ENCODE measurements around the gene HECA.
"Not testable (repeated sequence)": the region's sequence is repeated elsewhere in the genome, so short reads cannot be mapped to it uniquely, and the experiment has no call there.

The HECA gene

DNA sequence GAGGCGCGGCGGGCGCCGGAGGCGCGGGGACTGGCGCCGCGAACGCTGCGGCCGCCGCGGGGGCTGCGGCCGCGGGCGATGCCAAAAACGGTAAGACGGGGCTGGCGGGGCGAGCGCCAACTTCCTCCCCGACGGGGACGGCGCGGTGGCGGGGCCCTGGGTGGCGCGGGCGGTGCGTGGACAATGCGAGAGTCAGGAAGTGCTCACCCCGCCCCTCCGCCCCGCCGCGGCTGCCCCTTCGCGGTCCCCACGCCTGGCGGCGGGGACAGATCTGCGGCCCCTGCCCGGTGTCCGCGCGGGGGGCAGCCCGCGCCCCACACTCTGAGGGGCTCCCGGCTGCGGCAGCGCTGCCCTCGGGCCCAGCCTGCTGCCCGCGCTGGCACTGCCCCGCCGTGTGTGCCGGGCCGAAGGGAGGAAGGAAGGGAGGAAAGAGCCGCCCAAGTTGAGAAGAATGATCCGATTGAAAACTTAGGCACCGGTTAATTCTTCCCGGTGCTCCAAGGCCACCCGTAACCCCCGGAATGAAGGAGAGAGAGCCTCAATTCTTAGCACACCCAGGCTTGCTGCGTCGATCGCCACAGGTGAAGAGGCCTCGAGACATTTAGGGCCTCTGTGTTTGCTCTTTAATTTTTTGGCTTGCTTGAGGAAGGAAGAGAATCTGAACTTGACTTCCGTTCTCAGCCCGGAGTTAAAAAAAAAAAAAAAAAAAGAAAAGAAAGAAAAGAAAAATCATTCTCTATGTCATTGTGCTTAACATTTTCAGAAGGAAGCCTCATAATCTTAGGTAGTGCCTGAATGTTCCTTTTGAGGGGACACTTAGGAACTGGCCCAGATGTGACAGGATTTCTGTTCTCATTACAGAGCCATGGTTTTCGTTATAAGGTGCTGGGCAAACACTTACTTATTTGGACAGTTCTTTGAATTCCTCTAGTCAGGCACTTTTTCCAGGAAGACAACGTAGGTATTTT, 982 bp downstream of the HECA start:
- peak in 1 of 2 donors; percentile 45 for DNase-seq (ENCODE audit: extremely low read depth in 1 of 2, low read depth in 1 of 2)

DNA sequence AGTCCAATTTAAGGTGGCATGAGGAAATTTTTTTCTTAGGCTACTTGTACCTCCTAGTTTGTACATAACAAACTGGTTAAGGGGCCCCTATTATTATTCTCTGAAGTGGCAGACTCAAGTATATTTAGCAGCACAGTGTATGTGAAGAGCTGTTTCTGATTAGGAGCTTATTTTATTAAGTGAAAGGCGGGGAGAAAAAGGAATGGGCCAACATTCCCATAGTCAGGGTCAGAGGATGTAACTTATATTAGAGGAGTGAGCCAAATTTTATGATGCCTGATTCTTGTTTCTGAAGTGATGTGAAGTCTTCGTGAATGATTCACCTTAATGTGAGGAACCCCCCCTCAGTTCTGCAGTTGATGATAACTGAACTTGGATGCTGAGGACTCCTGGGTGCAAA, 2.8 kb downstream of the HECA start:
- no peak for DNase-seq (ENCODE audit: extremely low read depth in 1 of 2, low read depth in 1 of 2)

DNA sequence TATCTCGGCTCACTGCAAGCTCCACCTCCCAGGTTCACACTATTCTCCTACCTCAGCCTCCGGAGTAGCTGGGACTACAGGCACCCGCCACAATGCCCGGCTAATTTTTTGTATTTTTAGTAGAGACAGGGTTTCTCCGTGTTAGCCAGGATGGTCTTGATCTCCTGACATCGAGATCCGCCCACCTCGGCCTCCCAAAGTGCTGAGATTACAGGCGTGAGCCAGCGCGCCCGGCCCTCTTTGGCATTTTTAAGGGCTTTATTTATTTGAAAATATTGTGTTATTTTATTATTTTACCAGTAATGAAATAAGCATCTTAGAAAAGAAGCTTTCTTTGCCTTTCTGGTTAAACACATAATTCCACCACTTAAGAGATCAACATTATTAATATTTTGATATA, 6.0 kb downstream of the HECA start:
- not testable (repeated sequence) for DNase-seq (ENCODE audit: extremely low read depth in 1 of 2, low read depth in 1 of 2)

DNA sequence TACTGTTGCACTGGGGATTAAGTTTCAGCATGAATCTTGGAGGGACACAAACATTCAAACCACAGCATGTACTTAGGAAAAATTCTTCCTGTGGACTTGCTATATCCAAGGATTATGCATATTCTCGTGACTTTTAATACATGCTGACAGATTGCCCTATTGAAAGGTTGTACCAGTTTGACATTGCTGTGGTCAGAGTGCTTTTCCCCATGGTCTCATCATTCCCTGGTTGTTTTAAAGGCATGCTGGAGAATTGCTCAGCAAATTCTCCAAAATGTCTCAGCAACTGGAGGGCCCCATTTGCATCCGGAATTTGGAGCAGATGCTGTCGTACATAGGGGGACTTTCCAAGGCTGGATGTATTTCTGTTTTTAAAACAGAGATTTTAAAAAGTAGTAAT, 7.4 kb downstream of the HECA start:
- no peak for DNase-seq (ENCODE audit: extremely low read depth in 1 of 2, low read depth in 1 of 2)

DNA sequence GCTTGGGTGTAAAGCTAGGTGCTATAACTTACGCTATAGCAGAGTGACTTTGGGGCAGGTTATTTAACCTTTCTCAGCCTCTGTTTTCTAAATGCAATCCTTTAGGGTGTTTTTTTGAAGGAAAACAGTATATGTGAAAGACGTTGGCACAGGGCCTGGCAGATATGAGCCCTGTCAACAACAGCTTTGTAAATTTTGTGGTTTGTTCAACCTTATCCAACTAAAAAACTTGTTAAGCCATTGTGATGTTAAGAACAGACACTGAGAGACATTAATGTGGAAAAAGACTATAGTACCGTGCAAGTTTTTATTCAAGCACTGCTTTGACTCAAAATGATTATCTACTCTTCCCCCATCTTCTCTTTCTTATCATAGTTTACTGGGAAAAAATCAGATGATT, 8.2 kb downstream of the HECA start:
- DNase-seq (ENCODE audit: extremely low read depth in 1 of 2, low read depth in 1 of 2), result no peak

DNA sequence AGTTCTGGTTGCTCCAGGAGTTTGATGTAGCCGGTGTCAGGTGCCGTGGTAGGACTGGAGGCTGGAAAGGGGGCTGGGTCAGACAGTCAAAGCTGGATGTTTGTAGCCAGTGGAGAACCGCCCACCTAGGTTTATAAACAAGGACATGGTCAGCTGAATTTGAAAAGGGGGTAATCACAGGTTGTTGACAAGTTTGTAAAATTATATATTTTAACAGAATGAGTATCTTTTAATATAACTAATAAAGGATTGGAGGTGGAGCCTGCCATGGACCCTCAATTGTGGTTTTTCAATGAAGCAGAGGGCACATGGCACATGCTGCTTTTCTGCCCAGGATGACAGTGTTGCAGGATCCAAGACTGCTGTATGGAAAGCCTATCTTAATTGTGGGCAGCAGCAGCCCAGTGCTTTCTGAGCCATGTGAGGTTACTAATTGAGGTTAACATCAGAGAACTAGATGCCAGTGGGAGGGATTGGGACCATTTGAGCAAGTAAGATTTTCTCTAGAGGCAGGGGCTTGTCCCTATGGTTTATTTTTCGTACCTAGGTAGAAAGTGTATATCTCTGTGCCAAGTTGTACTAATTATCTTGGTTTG, 9.7 kb downstream of the HECA start:
- no peak for DNase-seq (ENCODE audit: extremely low read depth in 1 of 2, low read depth in 1 of 2)

DNA sequence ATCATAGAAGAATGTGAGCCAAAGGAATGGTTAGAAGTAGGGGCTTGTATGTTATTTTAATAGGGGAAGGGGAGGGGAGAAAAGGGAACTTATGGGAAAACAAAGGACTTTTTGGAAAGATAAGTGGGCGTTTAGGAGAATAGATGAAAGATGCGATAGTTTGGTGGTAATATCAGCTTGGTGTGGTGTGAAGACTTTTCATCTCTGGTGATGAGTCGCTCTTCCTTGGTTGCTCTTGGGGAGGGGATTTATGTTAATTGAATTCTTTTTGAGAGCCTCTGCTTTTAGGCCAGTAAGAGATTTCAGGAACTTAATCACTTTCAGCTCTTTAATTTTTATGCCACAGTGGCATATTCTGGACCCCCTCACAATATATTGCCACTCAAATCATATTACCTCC, 10.8 kb downstream of the HECA start:
- no peak for DNase-seq (ENCODE audit: extremely low read depth in 1 of 2, low read depth in 1 of 2)

DNA sequence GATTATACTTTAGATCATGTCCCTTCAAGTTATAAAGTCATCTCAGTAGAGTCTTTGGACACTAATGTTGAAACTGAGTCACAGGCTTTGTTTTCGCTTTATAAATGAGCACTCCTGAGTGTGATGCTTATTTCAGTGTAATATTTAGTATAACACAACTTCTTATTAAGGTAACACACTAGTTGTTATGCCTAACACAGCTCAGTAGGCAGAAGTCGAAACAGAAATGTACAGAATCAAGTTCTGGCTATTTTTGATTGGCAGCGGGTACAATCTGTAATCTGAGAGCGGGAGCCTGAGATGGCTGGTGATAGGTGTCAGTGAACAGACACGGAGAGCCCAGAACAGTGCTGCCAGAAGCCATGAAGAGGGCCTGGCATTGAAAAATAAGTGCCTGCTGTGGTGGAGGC, 11.4 kb downstream of the HECA start:
- DNase-seq (ENCODE audit: extremely low read depth in 1 of 2, low read depth in 1 of 2), result no peak

DNA sequence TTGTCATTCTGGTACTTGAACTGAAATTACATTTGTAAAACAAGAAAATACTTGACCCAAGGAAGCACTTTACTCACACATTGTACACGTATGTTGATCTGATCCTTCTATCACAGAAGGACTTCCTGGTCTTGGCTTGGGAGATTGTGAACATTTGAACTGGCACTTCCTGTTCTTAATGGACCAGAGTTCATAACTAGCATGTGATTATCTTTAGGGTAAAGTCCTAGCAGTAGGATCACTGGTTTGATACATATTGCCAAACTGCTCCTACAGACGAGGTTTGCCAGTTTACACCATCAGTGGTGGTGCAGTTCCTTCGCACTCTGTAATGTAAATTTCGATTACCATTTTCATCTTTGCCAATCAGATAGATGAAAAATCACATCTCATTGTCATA, 12.7 kb downstream of the HECA start:
- DNase-seq (ENCODE audit: extremely low read depth in 1 of 2, low read depth in 1 of 2), result no peak

DNA sequence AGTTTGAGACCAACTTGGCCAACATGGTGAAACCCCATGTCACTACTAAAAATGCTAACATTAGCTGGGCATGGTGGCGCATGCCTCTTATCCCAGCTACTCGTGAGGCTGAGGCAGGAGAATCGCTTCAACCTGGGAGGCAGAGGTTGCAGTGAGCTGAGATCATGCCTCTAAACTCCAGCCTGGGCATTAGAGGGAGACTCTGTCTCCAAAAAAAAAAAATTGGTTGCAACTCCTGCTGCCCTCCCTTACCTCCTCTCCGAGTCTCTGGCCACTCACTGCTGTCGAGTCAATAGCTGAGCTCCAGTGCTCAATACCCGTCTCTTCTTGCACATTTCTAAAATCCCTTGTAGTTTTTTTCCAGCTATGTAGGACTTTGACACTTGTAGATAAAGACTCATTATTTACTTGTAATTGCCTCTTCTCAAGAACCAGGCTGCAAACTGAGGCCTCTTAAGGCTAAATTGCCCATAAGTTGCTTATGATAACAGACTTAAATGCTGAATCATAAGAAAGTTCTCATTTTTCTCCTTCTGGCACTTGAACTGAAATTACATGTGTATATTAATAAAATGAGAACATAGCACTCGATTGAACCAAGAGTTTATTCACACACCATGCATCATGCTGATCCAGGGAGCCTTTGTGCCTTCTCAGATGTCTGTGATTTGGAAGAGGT, 13.8 kb downstream of the HECA start:
- DNase-seq (ENCODE audit: extremely low read depth in 1 of 2, low read depth in 1 of 2), result no peak

DNA sequence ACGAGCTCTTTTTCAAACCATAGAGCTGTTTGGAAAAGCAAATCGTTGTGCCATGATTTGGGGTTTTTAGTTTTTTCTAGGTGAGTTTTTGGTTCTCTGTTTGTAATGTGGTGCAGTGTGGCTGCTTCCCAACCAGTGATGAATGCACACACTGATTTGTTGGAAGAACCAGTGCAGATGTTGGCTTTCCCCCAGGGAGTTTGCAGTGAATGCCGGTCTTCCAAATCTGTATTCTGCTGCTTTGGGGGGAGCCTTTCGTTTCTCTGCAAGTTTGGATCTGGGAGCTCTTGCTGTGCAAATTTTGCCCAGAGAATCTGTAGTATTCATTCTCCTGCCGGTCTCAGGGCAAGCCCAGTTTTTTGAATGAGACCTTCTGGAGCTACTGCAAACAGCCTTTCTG, 14.5 kb downstream of the HECA start:
- no peak for DNase-seq (ENCODE audit: extremely low read depth in 1 of 2, low read depth in 1 of 2)

DNA sequence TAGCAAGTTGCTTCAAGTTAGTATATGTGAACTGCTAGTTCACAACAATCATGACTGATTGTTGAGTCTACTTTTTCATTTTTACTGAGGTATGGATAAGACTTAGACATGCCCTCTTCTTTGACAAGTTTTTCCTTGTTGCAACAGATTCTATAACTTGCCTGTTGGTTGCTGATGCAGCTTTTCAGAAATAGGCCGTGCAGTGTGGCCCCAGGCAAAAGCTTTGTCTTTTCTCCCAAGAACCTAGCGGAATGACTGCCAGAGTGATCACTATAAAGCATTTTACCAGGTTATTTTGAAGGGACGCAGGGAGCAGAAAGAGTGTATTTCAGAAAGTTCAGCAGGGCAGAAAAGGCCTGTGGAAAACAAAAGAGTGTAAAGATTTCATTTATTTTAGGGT, 16.0 kb downstream of the HECA start:
- DNase-seq (ENCODE audit: extremely low read depth in 1 of 2, low read depth in 1 of 2), result no peak

DNA sequence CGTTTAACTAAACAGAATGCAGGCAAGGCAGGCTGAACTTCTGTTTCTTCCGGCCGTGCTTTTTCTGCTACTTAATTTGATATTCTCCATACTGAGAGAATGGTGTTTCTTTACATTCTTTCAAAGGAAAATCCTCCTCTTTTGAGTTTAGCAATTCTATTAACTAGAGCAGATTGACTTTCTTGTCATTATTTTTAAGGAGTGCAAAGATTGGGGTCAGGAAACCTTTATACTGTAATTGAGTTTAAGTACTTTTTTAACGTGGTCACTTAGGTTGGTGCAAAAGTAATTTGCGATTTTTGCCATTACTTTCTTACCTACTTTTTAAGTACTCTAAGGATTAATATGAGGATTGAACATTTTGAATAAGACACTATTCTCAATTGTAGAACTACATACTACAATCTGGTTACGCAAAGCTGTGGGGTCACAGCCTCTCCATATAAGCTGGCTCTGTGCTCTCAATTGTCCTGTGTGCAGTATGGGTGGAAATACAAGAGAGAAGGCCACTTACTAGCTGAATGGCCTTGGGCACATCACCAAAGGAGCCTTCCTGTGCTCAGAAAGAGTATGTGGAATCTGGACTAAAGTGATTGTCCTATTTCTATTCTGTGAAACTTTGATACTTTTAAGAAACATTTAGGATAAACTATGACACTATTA, 16.7 kb downstream of the HECA start:
- DNase-seq (ENCODE audit: extremely low read depth in 1 of 2, low read depth in 1 of 2), result no peak

DNA sequence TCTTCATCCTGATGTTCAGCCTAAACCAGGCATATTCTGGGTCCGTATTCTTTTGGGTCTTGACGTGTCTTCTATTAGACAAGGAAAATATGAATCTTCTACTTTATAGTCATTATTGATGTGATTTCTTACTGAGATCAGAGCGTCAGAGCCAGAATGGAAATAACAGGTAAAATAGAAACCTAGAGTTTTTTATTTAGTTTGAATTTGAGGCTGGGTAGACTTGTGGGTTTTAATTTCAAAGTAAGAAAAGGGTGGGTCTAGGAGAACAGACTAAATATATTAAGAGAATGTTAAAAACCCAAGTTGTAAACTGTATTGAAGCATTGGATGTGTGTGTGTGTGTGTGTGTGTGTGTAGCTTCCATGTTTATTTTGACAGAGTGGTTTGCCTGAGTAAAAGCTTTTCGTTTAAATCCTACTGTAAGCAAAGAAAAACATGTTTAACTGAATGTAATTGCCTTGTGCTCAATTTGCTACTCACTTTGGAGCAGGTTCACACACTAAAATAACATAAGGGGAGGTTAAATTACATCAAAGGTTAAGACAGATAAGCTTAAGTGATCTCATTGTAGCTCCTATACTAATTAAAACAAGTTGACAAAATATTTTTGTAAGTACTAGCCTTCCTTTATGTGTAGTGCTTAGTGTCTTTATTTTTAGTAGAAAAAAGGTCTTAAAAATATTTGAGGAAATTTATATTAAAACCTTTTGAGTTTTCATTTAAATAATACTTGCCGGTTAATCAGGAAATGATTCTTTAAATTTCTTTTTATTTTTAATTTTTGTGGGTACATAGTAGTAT, 17.4 kb downstream of the HECA start:
- DNase-seq (ENCODE audit: extremely low read depth in 1 of 2, low read depth in 1 of 2), result no peak

DNA sequence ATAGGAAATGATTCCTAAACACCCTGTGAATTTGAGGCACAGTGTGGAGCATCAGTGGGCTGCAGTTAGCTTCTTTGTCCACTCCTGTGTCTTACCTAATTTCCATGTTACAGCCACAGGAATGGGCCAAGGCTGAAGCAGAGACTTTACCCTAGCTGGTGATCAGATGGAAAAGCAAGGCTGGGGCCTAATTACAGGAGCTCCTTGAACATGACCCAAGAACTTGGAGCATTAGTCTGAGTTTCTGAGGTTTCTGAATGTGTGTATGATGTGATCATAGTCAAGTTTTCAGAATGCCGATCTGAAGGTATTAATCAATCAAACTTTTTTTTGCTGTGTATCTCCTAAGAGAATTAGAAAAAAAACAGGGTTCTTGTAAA, 18.0 kb downstream of the HECA start:
- DNase-seq (ENCODE audit: extremely low read depth in 1 of 2, low read depth in 1 of 2), result no peak

DNA sequence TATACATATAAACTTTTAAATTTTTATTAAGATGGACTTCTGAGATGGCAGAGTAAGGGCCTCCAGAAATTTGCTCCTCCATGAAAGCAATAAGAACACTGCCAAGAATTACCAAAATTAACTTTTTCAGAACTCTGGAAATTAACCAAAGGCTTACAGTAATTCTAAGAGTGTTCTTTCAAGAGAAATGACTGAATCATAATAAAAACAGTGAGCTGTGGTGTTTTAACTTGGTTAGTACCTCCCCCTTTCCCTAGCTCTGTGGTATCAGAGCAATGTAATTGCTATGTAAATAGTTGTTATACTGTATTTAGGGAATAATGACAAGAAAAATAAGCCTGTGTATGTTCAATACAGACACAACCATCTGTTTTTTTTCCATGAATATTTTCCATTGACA, 19.0 kb downstream of the HECA start:
- DNase-seq (ENCODE audit: extremely low read depth in 1 of 2, low read depth in 1 of 2), result no peak

DNA sequence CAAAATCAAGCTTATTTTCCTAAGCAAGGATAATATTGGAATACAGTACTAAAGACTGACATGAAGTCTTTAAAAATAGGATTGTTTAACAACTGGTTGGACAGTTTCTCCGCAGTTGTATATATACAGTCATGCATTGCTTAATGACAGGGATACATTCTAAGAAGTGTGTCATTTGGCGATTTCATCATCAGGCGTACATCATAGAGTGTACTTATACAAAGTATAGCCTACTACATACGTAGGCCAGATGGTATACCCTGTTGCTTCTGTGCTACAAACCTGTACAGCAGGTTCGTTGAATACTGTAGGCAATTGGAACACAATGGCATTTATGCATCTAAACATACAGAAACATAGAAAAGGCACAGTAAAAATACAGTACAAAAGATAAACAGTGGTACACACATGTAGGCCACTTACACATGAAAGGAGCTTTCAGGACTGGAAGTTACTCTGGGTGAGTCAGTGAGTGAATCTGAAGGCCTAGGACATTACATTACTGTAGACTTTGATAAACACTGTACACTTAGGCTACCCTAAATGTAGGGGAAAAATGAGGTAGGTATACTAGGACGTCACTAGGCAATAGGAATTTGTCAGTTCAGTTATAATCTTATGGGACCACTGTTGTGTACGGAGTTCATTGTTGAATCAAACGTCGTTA, 20.1 kb downstream of the HECA start:
- DNase-seq (ENCODE audit: extremely low read depth in 1 of 2, low read depth in 1 of 2), result no peak

DNA sequence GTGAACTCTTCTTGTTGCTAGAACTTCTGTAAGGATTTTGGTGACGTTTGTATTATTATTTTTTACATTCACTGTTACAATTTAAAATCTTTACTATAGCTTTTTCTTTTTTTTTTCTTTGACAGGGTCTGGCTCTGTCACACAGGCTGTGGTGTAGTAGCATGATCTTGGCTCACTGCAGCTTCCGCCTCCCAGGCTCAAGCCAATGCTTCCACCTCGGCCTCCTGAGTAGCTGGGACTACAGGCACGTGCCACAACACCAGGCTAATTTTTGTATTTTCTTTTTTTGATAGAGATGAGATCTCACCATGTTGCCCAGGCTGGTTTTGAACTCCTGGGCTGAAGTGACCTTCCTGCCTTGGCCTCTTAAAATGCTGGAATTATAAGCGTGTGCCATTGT, 21.2 kb downstream of the HECA start:
- DNase-seq (ENCODE audit: extremely low read depth in 1 of 2, low read depth in 1 of 2), result no peak

DNA sequence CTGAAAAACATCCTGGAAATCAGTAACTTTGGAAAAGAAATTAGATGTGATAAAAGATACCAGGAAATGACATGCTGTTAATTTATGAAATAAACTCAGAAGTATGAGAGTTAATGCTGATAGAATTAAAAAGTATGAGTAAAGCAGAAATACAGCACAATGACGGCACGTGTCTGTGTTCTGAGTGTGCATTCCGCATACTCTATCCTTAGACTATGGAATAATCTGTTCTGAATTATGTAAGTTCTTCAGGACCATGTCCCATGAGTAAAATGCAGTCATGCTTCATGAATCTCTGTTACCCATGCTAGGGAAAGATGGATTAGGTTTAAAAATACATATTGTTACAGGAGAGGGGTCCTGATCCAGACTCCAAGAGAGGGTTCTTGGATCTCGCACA, 21.7 kb downstream of the HECA start:
- no peak for DNase-seq (ENCODE audit: extremely low read depth in 1 of 2, low read depth in 1 of 2)

DNA sequence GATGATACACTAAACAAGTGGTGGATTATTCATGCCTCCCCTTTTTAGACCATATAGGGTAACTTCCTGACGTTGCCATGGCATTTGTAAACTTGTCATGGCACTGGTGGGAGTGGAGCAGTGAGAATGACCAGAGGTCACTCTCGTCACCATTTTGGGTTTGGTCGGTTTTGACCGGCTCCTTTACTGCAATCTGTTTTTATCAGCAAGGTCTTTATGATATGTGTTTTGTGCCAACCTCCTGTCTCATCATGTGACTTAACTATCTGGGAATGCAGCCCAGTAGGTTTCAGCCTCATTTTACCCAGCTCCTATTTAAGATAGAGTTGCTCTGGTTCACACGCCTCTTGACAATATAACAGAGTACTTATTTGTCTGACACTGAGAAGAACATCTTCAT, 22.2 kb downstream of the HECA start:
- not testable (repeated sequence) for DNase-seq (ENCODE audit: extremely low read depth in 1 of 2, low read depth in 1 of 2)
